Skeletal muscle cell (primary cell): ENCODE data around the gene SOX5.
"Not testable (repeated sequence)": the region's sequence is repeated elsewhere in the genome, so short reads cannot be mapped to it uniquely, and the experiment has no call there.

Source experiments
- DNase-seq: peaks from one replicate; pipeline ENCODE4 v3.0.0-alpha.2; 2010; ENCODE audit warnings: low read depth
- H3K4me3 ChIP-seq: 2 replicates; pipeline ENCODE4 v1.5.1; 2011; ENCODE audit warnings: low read depth, mild to moderate bottlenecking, control low read depth, low read length, moderate library complexity

SOX5 gene

DNA sequence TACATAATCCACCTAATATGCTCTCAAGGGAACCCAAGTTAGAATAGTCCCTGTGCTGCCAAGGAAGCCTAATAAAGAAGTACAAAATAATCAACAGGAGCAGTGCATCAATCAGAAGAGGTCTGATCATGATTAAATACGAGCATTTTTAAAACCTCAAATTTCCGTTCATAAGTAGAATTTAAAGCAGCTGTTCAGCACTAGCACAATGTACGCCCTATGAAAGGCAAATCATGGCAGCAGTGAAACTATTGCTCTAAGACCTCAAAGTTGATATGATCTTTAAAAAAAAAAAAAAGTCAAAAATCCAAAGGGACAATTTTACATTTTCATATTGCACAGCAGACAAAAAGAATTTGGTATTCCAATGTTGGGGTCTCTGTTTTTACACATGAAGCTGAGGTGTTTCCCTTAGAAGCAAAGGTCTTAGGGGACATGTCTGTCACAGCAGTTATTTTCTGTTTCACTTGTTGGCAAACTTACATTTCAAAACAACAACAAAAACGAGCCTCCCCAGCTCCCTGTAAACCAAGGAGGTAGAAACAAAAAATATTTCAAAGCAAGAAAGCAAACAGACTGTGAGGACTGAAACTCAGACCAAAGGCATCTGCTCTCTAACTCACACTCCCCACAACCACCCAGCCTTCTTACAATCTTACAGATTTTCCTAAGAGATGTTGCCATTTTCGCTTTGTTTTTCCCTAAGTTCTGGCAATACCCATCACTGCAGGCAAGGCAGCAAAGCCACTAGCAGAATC is 28.2 kb downstream of the SOX5 start:
- H3K4me3 ChIP-seq, result no peak overlapping the region
- DNase-seq, result no peak

DNA sequence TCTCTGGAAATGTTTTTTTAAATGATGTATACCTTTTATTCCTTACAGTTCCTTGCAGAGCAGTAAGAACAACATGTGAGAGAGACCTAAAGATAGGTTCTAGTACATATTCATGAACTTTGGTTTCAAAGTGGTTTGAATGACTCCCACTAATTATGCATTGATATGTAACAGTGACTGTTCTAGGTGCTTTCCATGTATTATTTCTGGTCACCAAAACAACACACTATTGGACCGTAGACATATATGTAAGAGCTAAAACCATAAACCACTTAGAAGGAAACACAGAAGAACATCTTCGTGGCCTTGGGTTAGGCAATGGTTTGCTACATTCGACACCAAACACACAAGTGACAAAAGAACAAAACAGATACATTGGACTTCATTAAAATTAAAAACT is 37.9 kb downstream of the SOX5 start:
- DNase-seq, result no peak
- no peak overlapping the region for H3K4me3 ChIP-seq

DNA sequence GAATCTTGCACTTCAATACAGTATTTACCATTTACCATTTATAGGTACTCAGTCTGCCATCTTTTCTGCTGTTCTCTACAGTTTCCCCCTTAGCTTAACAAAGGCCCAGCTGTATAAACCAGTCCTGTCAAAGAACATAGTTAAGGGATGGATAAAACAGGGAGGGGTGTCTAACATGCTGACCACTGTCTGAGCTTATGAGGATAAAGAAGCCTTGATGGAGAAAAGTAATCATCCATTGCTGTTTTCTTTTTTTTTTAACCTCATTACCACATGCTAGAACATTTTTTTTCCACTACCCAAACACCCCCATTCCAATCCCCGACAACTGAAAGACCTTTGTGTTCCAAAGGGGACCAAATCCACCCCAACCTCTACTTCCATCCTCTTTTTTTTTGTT is 39.9 kb downstream of the SOX5 start:
- DNase-seq, result no peak
- H3K4me3 ChIP-seq, result no peak overlapping the region

DNA sequence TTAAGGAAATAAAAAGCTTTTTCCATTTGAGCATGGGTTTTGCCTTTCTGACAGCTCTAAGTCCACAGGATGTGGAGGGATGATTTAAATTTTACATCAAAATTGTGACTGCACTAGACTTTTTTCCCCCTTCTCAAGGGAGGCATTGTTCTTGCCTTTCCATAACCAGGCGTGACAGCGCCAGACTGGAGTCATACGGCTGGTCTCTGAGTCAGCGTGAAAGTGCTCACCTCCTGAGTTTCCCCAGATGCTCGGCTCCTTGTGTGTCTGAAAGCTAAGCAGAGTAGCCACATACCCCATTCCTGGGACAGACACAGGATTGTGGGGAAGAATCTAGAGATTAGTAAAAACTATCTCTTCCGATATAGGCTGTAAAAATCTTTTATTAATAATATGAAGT is 43.1 kb downstream of the SOX5 start:
- DNase-seq, result no peak
- H3K4me3 ChIP-seq, result no peak overlapping the region

DNA sequence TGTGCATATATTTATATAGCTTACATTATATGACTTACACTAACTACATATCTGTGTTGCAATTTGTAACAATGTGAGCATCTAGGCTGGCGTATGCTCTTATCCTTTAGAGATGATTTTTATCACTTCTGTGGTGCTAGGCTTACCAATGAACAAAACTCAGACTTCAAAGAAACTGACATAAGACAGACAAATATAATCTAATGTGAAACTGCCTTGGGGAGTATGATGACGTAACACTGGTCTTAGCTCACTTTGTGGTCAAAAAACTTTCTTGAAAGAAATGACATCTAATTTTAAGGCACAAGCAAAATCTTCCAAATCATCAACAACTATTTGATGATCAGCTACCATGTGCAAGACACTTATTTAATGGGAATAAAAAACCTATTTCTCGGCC is 50.0 kb downstream of the SOX5 start:
- H3K4me3 ChIP-seq, result no peak overlapping the region
- DNase-seq, result no peak

DNA sequence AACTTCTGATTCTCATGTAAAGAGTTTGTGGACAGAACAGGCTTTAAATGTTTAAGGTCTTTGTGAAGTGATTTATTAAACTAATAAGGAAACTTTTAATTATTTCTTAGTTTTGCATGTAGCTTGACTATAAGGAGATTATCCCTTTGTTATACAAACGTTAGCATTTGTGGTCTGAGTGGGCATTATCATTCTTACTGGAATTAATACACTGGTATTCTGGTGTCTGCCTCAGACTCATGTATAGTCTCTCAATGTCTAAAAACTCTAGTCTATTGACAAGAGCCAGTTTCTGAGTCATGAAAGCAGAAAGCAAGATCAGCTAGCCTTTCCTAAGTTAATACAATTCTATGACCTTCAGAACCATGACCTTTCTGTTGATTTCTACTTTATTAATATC is 51.3 kb downstream of the SOX5 start:
- H3K4me3 ChIP-seq, result no peak overlapping the region
- no peak for DNase-seq

DNA sequence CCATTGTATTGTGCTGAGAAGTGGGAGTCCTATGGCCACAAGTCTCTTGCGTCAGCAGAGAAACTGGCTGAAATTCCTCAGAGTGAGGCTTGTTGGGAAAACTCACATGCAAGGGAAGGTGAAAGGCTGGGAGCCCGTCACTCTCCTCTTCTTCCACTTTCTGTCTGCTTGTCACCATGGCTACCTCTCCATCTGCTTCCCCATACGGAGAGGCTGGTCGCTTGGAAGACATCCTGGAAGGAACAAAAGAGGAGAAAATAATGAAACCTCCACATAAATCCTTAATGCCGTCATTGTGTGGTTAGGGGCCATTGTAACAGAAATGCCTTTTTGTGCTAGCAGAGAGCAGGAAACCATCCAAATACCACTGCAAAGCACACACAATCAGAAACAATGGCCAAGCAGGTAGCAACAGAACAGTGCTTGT is 53.7 kb downstream of the SOX5 start:
- no peak overlapping the region for H3K4me3 ChIP-seq
- DNase-seq, result no peak

DNA sequence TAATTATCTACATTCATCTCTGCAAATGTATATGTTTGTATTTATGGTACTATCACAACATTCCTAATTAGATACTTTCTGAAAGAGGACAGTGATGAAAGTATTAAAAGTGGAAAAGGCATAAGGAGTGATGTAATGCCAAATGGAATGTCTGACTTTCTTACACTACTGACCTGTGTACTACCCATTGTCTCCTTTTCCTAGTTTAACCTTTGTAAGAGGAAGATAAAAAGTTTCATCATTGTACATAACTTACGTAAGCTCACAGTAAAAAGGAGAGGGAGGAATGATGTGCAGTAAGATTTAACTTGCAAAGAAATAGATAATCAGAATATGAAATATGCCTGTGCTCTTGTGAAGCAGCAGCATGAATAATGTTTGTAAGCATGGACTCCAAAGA is 55.9 kb downstream of the SOX5 start:
- H3K4me3 ChIP-seq, result no peak overlapping the region
- DNase-seq, result no peak

DNA sequence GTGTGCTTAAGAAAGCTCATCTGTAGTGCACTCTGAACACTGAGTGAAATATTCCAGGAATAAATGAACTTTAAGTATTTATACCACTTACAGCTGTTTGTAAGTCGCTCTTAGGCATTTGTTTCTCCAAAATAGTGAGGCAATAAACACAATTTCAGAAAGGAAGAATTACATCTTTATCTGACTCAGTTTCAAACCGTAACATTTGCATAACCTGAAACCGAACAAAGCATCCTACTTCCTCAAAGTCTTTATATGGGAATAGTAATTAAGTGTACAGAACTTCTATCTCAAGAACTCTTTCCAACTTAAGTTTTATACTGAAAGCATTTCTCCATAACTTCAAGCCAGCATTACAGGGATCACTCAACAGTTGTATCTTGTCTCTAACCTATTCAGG is 58.4 kb downstream of the SOX5 start:
- H3K4me3 ChIP-seq, result no peak overlapping the region
- DNase-seq, result no peak

DNA sequence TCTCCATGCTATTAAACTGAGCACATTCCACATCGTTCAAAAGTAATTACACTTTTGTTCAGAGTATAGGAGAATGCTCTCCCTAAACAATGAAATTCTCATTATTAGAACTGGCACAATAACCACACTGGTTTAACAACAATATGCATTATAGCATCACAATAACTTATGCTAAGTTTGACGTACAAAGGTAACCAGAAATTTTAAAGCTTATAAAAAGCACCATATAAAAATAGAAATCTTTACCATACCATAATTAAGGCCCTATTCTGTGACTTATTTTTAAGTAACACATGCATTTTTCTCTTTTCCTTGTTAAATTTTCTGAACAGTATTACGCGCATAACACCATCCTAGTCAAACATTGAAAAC is 60.4 kb downstream of the SOX5 start:
- no peak overlapping the region for H3K4me3 ChIP-seq

DNA sequence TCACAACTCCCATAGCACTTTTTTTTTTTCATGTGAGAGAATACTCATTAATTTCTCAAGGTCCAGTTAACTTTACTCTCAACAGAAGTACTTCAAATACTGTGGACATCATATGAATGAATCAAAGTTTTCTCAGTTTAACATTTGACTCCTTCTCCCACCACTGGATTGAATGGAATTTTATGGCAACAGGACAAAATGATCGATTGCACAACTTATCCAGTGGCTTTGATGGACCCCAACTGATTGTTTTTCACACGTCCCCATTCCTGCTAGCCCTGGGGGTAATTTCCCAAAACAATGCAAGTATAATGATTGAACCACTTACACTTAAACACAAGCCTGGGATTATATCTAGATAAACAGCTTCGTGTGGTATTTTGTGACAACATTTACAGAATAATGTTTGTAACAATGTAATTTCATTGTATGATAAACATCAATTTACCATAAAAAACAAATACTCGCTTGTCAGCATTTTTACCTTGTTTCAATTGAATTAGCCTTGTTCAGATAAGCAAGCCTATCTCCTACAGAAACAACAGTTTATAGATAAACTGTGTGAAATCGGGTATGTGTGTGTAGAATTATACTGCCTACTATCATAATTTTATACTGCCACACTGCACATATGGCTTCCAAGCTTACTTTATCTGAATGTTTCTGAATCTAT is 60.9 kb downstream of the SOX5 start:
- no peak overlapping the region for H3K4me3 ChIP-seq
- DNase-seq, result no peak

More for the DNA sequence above, 60.4 kb downstream of the SOX5 start:
- no peak for DNase-seq

DNA sequence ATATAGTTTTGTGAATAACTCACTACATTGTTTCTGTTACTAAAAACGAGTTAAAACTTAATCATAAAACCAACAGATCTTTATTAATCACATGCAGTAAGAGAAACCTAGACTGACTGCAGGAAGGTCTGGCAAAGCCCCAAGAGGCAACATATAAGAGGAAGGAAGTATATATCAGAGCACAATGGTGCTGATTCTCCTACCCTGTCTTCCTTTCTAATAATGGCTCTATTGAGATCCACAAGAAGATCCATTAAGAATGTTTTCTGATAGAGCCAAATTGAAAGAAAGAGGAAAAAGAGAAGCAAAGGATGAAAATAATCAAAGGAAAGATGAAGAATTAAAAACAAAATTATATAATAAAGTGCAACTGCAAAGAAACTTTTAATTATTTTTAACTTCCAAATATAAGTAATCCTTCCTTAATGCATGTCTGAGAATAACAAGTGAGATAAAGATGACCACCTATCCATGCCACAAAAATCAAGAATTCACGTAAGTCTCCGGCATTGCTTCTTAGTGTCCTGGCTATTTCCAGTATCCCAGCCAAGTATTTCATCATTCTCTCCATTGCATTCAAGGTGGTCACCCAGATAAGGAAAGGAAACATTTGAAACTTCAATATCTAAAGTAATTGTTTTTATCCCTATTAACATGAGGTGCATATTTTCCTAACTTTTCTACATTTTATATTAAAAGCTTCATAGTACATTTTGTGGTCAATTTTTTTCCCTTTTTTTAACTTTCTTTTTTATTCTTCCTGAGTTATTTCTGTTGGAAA is 62.2 kb downstream of the SOX5 start:
- DNase-seq, result no peak
- no peak overlapping the region for H3K4me3 ChIP-seq

DNA sequence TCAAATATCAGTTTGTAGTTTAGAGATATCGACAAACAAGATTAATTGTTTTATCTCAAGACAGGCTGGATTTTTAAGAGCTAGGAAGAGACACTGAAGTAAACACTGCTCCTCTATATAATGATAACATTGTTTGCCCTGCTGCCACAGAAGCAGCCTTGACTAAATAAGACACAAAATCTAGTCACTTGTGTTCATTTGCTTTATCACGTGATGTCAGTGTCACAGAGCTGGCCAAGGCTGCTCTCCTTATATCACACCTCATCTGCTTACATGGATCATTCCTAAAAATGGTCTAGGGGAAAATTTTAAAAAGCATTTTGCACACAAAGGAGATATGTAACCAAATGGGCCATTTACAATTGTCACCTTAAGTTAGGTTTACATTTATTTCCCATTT is 64.1 kb downstream of the SOX5 start:
- H3K4me3 ChIP-seq, result no peak overlapping the region
- DNase-seq, result no peak

DNA sequence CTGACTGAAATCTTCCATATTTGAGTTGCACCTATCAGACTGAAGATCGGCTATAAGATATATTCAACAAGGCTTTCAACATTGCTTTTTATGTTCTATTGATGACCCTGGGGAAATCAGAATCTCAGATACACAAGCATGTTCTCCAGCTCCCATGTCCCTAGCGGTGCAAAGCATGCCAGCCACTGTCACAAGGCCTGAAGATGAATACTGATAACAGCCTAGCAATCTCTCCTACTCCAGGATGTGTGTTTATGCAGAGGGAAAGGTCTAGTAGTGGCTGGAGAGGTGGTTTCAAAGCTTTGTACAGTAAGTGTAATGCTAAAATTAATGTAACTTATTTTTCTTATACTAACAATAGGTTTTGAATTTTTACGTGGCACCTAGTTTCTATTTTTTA is 64.6 kb downstream of the SOX5 start:
- no peak overlapping the region for H3K4me3 ChIP-seq
- no peak for DNase-seq

DNA sequence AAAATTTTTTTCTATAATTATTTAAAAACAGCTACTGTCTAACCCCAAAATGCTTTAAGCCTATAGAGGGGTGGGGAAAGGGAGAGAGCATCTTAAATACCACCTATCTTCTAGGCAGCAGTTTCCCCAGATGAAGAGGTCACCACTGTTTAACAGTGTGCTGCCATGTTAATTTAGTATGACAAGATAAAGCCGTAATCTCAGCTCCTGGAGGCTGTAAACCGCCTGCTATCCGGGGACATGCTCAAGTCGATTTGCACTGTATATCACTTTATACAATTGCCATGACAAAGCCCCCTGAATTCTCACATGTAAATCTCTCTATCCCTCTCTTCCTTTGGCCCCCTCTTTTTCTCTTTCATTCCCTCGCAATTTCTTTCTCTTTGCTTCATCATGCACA is 68.5 kb downstream of the SOX5 start:
- DNase-seq, result no peak
- H3K4me3 ChIP-seq, result no peak overlapping the region

DNA sequence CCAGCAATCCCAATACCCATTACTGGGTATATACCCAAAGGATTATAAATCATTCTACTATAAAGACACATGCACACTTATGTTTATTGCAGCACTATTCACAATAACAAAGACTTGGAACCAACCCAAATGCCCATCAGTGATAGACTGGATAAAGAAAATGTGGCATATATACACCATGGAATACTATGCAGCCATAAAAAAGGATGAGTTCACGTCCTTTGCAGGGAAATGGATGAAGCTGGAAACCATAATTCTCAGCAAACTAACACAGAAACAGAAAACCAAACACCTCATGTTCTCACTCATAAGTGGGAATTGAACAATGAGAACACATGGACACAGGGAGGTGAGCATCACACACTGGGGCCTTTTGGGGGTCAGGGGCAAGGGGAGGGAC is 72.9 kb downstream of the SOX5 start:
- not testable (repeated sequence) for DNase-seq, H3K4me3 ChIP-seq

DNA sequence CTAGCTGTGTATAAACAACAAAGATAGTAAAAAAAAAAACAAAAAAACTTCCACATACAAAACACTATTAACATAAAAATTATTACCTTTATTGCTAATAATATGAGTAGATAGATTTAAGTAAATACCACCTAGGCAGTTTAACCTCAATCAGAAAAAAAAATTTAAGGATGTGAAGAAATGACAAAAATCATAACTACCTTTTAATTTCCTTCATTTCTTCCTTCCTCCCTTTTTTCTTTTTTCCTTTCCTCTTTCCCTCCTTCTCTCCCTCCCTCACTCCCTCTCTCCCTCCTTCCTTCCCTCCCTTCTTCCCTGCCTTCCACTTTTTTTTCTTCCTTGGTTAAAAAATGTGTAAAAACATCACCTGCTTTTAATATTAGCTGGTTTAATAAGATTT is 81.7 kb downstream of the SOX5 start:
- DNase-seq, result no peak
- H3K4me3 ChIP-seq, result no peak overlapping the region

DNA sequence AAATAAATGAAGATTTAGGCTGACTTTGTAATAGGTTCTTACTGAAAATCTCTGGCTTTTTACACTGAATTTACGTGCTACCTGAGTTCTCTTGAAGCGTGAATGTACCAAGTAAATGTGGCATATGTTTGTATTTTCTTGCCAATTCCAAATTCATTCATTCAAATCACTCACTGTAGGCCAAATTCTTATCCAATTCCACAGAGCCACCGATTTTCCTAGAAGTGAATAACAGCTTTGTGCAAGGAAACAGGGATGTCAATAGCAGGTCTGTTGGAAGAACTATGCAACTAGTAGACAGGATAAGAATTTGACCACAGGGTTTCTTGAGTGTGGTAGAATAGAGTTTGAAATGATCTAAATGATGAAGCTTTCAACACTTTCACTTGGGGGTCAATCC is 86.8 kb downstream of the SOX5 start:
- H3K4me3 ChIP-seq, result no peak overlapping the region
- no peak for DNase-seq

DNA sequence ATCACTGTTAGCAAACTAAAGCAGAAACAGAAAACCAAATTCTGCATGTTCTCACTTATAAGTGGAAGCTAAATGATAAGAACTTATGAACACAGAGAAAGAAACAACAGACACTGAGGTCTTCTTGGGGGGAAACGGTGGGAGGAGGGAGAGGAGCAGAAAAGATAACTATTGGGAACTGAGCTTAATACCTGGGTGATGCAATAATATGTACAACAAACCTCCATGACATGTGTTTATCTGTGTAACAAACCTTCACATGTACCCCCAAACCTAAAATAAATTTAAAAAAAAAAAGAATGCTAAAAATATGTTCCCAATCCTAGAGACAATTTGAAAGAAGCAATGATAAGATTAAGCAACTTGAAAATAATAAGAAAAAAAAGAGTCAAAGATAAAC is 89.5 kb downstream of the SOX5 start:
- H3K4me3 ChIP-seq, result no peak overlapping the region
- no peak for DNase-seq

DNA sequence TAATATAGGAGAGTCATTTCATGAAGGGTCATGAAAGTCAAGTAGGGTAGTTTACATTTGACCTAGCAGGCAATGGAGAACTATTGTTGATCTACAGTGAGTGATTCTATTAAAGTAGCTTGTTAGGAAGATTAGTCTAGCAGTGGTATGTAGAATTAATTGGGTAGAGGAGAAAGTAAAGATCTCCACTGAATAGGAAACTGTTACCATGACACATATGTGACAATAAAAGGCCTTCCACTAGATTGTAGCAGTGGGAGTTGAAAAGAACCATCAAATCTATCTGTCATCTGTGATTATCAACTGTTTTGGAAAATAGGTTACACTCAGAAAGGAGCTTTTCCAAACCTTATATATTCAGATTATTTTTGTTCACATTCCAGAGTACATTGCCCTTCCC is 92.3 kb downstream of the SOX5 start:
- no peak overlapping the region for H3K4me3 ChIP-seq
- no peak for DNase-seq

DNA sequence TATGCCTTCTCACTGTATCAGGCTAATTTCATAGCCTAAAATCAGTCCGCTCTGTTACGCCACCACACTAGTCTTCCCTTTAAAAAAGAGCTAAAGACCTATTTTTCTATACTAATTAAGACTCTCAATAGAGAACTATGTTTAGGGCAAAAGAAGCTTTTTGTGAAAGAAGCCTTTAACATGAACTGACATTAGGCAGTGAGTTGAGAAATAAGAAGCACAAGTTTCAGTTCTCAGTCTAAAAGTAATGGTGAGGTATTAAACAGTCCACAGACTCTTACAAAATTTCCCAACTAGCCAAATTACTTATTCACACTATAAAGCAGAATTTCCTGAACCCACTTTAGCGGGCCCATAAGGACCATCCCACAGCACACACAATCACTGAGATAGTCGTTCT is 93.7 kb downstream of the SOX5 start:
- no peak for DNase-seq
- H3K4me3 ChIP-seq, result no peak overlapping the region
